ENCODE data around the gene CKAP2L. TPM values are rescaled to one million over a fixed set of nuclear protein-coding genes. Genes with fewer than 3 reads are reported as not detected.

The CKAP2L gene
- total RNA-seq, 3 donors from 2014 or later = 0.96 TPM; not detected in 2

DNA sequence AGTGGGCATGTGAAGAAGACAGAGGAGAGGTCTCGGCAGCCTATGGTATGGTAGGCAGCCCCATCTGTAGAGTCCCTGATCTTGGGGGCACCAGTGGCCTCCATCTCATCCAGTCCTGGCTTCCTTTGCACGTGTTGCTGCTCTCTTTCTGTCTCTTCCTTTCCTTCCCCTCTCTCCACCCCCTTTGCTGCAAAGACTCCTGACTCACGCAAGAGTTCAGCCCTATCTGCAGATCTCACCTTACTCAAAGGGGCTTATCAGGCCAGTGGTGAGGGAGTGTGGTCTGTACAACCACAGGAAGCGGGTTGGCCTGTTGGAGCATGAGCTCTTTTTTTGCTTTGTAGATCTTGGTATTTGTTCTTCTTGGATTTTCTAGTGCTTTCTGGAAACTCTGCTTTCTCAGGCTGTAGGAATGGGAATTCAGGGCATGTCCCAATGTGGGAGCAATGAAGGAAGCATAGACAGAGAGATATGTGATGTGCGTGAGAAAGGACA lies 58.2 kb downstream of the CKAP2L start:
- TF ChIP-seq, protein P1, sequence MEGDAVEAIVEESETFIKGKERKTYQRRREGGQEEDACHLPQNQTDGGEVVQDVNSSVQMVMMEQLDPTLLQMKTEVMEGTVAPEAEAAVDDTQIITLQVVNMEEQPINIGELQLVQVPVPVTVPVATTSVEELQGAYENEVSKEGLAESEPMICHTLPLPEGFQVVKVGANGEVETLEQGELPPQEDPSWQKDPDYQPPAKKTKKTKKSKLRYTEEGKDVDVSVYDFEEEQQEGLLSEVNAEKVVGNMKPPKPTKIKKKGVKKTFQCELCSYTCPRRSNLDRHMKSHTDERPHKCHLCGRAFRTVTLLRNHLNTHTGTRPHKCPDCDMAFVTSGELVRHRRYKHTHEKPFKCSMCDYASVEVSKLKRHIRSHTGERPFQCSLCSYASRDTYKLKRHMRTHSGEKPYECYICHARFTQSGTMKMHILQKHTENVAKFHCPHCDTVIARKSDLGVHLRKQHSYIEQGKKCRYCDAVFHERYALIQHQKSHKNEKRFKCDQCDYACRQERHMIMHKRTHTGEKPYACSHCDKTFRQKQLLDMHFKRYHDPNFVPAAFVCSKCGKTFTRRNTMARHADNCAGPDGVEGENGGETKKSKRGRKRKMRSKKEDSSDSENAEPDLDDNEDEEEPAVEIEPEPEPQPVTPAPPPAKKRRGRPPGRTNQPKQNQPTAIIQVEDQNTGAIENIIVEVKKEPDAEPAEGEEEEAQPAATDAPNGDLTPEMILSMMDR (IDR thresholded peaks at IDR 0.05) = no peak
- no peak for TF ChIP-seq POLR2A (IDR thresholded peaks at IDR 0.05)
- no peak for TF ChIP-seq POLR2AphosphoS5 (IDR thresholded peaks at IDR 0.05)
- Histone ChIP-seq H3K27me3 (no peaks in the 10 kb centered on the region), H3K36me3 (no peaks in the 10 kb centered on the region), H3K9me3 (no peaks in the 10 kb centered on the region), H3K4me1 (no peaks in the 10 kb centered on the region), H3K27ac (no peak overlapping the region), H3K4me3 (no peak overlapping the region)
- no peak for DNase-seq (ENCODE audit: low spot score in 2 of 2)
- intact Hi-C loops (cut with DNase I; ENCODE audit: low total_unique reads) = no loop called here

DNA sequence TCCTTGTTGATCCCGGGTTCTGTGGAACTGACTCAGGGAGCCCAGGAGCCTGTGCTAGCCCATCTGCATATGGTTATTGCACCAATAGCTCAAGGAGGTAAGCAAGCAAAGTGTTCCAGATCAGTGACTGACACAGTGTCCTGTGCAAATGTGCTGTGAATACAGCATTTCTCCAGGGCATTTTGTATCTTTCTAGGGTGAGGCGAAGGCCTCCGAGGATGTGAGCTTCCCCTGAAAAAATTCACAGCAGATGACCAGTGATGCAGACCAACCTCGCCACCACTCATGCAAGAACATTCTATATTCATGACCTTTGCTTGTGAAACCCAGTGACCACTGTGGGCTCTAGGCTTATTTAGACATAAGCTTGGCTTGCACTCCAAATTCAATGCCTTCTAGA lies 58.8 kb downstream of the CKAP2L start:
- Histone ChIP-seq H3K4me3 (no peak overlapping the region), H3K27ac (no peak overlapping the region), H3K9me3 (no peaks in the 10 kb centered on the region), H3K4me1 (no peaks in the 10 kb centered on the region), H3K36me3 (no peaks in the 10 kb centered on the region), H3K27me3 (no peaks in the 10 kb centered on the region)
- intact Hi-C loops (cut with DNase I; ENCODE audit: low total_unique reads) = no loop called here
- TF ChIP-seq, protein P1 (IDR thresholded peaks at IDR 0.05) = no peak
- TF ChIP-seq POLR2AphosphoS5 (IDR thresholded peaks at IDR 0.05) (no peak), POLR2A (IDR thresholded peaks at IDR 0.05) (no peak)
- peak in 1 of 2 donors; percentile 6 for DNase-seq (ENCODE audit: low spot score in 2 of 2)

DNA sequence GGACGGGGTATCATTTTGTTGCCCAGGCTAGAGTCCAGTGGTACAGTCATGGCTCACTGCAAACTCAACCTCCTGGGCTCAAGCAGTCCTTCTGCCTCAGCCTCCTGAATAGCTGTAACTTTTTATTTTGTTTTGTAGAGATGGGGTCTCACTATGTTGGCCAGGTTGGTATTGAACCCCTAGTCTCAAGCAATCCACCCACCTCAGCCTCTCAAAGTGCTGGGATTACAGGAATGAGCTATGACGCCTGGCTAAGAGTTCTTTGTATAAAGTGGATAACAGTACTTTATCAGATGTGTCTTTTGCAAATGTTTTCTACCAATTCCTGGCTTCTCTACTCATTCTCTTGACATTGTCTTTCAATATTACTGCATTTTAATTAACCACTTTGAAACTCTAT lies 60.7 kb downstream of the CKAP2L start:
- Histone ChIP-seq H3K36me3 (no peaks in the 10 kb centered on the region), H3K9me3 (no peaks in the 10 kb centered on the region), H3K27ac (no peak overlapping the region), H3K27me3 (no peaks in the 10 kb centered on the region), H3K4me1 (no peaks in the 10 kb centered on the region), H3K4me3 (no peak overlapping the region)
- no peak for TF ChIP-seq POLR2AphosphoS5 (IDR thresholded peaks at IDR 0.05)
- TF ChIP-seq, protein P1 (IDR thresholded peaks at IDR 0.05) = no peak
- no peak for TF ChIP-seq POLR2A (IDR thresholded peaks at IDR 0.05)
- peak in 1 of 2 donors; percentile 2 for DNase-seq (ENCODE audit: low spot score in 2 of 2)
- intact Hi-C loops (cut with DNase I; ENCODE audit: low total_unique reads) = no loop called here

DNA sequence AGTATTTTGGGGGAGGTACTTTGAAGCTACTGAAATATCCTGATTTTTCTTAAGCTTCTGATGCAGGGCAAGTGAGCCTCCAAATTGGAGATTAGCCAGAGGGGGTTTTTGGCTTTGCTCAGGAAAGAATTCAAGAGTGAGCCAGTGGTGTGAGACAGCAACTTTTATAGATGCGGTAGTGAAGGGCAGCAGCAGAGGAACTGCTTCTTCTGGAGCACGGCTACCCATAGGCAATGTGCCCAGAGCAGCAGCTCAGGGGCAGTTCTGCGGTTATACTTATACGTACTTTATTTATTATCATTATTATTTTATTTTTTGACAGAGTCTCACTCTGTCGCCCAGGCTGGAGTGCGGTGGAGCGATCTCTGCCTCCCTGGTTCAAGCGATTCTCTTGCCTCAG lies 63.4 kb downstream of the CKAP2L start:
- no peaks in the 10 kb centered on the region for H3K36me3 ChIP-seq
- no peaks in the 10 kb centered on the region for H3K4me1 ChIP-seq
- H3K4me3 ChIP-seq = no peak overlapping the region
- intact Hi-C loops (cut with DNase I; ENCODE audit: low total_unique reads) = no loop called here
- H3K27ac ChIP-seq = no peak overlapping the region
- no peaks in the 10 kb centered on the region for H3K27me3 ChIP-seq
- H3K9me3 ChIP-seq = no peaks in the 10 kb centered on the region
- TF ChIP-seq, protein P1 (IDR thresholded peaks at IDR 0.05) = no peak
- TF ChIP-seq POLR2A (IDR thresholded peaks at IDR 0.05) (no peak), POLR2AphosphoS5 (IDR thresholded peaks at IDR 0.05) (no peak)
- no peak for DNase-seq (ENCODE audit: low spot score in 2 of 2)

DNA sequence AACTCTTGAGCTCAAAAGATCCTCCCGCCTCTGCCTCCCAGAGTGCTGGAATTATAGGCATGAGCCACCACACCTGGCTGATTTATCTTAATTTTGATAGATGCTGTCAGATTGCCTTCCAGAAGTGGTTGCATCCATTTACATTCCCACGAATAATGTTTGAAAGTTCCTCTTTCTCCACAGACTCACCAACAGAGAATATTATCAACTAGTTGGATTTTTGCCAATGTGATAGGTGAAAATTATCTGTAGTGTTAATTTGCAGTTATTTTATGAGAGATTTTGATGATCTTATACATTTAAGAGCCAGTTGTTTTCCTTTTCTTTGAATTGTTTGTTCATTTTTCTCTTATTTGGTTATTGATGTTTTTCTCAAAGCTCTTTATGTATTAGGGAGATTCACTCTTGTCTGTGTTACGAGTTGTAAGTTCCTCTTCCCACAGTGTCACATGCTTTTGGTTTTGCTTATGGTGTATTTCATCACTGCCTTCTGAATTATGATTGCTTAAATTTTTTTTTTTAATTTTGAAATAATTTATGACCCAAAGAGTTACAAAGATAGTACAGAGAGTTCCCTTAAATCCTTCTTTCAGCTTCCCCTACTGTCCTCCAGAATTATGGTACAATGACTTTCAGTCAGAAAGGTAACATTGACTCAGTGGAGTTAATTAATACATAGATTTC lies 64.3 kb downstream of the CKAP2L start:
- Histone ChIP-seq H3K4me3 (no peak overlapping the region), H3K27ac (no peak overlapping the region), H3K9me3 (no peaks in the 10 kb centered on the region), H3K4me1 (no peaks in the 10 kb centered on the region), H3K27me3 (no peaks in the 10 kb centered on the region), H3K36me3 (no peaks in the 10 kb centered on the region)
- intact Hi-C loops (cut with DNase I; ENCODE audit: low total_unique reads) = no loop called here
- DNase-seq (ENCODE audit: low spot score in 2 of 2) = no peak
- no peak for TF ChIP-seq POLR2A (IDR thresholded peaks at IDR 0.05)
- no peak for TF ChIP-seq POLR2AphosphoS5 (IDR thresholded peaks at IDR 0.05)
- TF ChIP-seq, protein P1 (IDR thresholded peaks at IDR 0.05) = no peak

Measured in breast epithelium (tissue), 4 donors.